HG03342 (cell line): ENCODE results near the gene LAIR1.
"Not testable (repeated sequence)": the region's sequence is repeated elsewhere in the genome, so short reads cannot be mapped to it uniquely, and the experiment has no call there.

Source experiments
- ATAC-seq: cut with Tn5 transposase; IDR thresholded peaks from one replicate; pipeline ENCODE4 v1.9.1; 2021; ENCODE audit warnings: mild to moderate bottlenecking, moderate library complexity; ENCODE audit not compliant: unreplicated experiment

The LAIR1 gene

DNA sequence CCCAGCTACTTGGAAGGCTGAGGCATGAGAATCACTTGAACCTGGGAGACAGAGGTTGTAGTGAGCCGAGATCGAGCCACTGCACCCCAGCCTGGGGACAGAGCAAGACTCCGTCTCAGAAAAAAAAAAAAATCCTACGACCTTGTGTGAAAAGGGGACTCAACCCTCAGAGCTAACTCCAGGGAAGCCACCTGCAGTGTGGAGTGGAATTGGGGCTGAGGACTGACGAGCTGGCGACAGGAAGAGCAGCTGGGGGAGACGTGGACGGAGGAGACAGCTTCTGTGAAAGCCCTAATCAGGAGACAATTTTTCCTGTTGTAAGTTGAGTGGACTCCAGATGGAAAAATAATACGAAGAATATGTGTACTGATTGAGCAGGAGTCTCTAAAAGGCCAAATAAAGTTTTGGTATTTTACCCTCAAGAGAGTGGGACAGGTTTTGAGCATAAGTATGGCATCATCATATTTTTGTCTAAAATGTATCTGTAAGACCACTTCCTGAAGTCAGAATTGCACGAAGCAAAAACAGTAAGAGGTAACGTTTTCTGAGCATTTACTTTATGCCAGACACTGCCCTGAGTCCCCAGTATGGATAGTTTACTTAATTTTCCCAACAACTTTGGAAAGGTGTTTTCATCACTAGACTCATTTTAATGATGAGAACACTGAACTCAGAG is 12.0 kb upstream of the LAIR1 start:
- no peak for ATAC-seq

DNA sequence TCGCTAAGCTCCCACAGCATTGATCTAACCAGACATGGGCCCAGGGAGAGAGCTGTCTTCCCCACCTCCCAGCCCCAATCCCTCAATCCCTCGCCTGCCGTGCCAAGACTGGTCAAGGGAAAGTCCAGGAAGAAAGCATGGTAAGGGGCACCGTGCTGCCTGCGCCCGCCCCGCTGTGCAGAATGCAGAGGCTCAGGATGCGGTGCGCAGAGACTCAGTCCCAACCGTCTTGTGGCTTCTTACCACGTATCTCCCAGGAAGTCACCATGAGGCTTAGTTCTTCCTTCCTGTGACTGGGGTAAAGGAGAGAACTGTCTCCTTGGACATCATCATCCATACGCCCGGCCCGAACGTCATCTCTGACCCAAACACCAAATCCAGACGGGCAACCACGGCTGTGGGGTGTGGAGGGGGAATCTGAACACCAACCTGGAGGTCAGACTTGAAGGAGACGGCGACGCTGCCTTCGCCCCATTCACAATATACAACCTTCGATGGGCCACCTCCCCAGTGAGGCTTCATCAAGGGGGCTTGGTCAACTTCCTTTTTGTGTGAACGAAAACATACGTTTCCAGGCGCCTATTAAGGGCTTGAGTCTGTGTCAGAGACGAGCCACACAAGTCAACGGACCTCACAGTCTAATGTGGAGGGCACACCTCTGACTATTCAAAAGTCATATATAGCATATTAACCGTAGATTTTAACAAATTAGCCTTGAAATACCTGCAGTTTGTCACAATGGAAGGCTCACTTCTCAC is 10.6 kb upstream of the LAIR1 start:
- not testable (repeated sequence) for ATAC-seq

DNA sequence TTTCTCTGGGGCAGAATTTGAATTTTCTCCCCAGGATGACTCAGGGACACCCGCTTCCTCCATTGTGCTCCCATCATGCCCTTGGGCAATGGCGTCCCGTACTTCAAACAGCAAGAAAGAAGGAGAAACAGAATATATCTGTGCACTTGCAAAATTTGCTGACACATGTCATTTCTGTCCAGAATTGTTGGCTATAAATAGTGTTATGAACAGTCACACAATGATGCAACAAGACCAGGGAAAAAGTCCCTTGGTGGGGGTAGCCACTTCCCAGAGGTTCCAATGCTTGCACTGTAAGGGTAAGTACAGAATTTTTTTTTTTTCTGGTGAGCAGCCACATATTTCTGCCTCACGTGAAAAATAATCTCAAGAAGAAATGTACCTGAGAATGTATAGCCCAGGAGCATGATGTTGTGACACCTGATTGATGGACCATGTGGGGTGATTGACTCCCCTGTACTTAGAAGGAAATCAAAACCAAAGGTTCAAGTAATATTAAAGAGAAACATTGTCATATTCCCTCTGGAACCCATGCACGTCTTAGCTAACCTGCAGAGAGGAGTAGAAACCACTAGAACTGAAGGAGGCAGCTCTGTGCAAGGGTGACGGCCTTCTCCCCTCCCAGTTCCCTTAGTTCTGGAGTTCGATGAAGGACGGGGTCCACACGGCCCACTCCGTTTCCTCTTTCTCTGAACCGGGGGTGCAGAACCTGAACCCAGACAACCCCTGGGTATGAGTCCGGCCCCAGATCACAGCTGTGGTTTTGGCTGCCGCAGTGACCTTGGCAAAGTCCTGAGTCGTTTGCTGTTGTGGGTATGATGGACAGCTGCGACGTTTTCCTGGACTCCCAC is 9.3 kb upstream of the LAIR1 start:
- ATAC-seq, result no peak

DNA sequence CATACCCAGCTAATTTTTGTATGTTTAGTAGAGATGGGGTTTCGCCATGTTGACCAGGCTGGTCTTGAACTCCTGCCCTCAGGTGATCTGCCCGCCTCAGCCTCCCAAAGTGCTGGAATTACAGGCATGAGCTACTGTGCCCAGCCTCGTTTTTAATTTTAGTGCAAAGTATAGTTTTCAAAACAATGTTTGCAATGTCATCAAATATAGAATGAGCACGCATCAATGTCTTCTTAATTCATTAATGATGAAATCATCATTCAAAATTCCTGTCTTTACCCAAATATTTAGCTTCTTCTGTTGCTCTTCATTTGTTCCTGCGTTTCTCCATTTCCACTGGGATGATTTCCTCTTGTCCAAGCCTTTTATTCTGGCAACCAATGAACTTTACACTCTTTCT is 6.7 kb upstream of the LAIR1 start:
- ATAC-seq, result not testable (repeated sequence)

DNA sequence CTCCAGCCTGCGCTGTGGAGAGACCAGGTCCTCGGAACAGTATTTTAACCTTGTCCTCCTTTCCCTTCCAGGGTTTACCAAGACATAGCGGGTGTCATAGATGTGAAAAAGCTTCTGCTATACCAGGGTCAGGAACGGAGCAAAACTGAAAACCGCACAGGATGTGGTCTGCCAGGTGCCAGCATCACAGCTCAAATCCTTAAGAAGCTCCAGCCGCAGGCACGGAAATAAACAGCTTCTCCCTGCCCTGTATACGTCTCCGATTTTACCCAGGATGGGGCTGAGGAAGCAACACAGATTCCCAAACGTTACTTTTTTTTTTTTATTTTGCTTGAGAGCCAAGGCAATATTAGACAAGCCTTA is 5.7 kb upstream of the LAIR1 start:
- not testable (repeated sequence) for ATAC-seq

DNA sequence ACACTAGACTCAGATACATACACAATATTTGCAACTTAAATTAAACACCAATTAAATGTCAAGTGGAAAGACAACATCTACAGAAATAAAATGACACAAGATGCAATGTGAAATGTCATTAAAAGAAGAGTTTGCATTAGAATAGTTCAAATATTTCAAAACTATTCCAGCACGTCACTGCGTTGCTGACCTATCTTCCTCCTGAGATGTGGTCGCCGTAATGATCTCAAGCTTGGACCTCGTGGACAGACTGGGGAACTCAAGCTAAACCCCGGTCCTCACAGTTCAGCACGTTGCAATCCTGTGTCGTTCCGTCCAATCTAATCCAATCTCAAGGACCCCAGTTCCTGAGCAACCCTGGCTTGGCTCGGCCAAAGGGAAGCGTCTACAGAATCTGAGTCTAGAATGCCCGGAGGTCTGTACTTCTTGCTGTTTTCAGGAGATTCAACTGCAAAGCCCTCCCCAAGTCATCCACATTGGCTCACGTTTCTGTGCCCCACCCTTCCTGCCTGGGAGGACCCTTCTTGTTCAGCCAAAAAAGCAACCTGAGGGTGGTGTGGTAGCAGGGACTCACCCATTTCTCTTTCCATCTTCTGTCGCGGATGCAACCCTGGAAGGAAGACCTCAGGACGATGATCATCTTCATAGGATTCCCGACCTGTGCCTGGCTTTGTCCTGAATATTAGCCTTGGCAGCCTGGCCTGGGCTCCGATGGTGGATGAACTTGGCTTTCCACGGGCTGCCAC is 5.1 kb upstream of the LAIR1 start:
- ATAC-seq, result not testable (repeated sequence)

DNA sequence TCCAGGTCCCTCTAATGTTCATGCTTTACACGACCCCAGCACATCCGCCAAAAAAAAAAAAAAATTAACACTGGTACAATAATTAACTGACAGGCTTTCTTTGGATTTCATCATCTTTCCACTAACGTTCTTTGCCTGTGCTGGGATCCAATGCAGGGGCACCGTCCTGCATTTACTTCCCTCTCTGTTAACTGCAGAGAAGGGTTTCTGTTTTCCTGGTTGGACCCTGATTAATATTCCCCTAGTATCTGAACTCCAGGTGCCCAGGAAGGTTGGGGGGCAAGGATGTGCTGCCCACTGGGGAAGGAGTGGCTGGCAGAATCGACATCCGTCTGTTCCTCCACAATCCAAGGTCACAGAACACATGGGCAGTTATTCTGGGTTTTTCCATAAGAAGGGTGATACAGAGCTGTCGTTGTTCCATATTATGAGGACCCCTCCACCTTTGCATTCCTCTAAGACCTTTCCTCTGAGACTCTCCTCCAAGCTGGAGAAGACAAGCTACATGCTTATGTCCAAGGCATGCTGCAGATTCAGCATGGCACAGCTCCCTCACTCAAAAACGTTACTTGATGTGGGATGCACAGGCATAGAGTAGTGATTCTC is 4.5 kb upstream of the LAIR1 start:
- no peak for ATAC-seq

DNA sequence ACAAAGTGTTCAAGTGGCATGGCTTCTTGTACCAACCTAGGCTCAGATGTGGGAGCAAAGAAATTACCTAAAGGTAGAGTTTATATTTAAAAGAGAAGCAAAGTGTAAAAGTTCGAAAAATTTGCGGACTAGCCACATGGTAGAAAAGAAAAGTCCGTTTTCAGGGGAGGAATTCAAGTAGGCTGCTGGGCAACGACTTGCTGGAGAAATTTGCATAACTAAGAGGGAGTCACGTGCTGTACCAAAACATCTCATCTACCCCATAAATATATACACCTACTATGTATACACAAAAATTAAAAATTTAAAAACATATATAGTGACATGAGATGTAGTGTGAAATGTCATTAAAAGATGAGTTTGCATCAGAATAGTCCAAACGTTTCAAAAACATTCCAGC is 2.1 kb upstream of the LAIR1 start:
- ATAC-seq, result no peak

DNA sequence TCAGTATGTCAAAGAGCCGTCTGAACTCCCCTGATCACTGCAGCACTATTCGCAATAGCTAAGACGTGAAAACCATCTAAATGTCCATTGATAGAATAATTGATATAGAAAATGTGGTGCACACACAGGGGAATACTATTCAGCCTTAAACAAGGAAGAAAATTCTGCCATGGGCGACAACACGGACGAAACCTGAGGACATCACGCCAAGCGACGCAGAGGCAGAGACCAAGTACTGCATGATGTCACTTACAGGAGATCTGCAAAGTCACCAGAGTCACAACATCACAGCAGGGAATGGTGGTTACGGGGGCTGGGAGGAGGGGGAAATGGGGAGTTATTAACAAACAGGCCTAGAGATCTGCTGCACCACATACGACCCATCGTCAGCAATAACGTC is 1.1 kb upstream of the LAIR1 start:
- not testable (repeated sequence) for ATAC-seq

DNA sequence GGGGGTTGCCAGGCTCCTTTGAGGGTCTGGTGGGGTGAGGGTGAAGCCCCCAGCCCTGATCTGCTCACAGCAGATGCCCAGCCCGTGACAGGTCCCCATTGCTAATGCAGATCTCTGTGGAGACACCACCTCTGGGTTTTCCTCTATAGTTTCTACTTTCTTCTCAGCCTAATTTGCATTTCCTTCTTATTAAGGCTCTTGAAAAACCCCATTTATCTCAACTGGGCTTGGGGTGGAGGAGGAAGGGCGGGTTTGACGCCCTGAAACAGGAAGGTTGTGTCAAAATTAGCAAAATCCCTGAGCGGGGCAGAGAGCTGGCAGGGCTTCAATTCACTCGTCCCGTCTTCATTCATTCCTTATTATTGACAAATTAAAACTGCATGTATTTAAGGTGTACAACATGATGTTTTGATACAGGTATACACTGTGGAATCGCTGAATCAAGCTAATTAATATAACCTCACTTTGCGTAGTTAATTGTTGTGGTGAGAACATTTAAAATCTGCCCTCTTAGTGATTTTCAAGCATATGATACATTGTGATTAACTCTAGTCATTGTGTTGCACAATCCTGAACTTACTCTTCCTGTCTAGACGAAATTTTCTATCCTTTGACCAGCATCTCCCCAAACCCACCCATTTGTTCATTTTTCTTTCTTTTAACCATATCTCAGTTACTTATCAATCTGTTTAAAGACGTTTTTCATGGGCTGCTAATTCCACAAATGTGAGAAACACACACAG is 2.9 kb downstream of the LAIR1 start:
- not testable (repeated sequence) for ATAC-seq

DNA sequence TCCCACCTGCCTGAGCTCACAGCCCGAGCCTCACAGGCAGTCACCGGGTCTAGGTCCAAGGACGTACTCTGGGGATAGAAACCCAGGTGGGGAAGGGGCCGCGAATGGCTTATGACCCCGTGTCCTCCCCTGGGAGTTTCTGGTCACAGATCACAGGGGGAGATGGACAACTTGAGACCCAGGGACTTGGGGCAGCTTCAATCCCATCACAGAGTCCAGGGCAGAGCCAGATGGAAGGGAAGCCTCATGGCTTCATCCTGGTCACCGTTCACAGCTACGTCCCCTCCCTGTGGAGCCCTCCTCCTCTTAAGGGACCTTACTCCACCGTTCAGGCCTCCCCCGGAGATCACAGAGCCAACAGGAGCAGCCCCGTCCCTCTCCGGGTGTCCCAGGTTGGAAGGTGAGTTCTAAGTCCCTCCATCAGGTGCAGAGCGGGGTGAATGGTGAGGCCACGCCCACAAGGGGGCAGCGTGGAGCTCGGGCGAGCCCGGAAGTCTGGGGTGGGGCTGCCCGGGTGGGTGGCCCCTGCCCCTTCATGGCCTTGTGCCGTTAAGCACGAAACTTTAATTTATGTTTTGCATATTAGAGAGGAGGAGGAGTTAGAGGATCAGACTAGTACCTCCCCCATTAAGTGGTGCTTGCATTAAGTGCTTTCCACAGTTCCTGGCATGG is 5.4 kb downstream of the LAIR1 start:
- peak; percentile 67 for ATAC-seq

DNA sequence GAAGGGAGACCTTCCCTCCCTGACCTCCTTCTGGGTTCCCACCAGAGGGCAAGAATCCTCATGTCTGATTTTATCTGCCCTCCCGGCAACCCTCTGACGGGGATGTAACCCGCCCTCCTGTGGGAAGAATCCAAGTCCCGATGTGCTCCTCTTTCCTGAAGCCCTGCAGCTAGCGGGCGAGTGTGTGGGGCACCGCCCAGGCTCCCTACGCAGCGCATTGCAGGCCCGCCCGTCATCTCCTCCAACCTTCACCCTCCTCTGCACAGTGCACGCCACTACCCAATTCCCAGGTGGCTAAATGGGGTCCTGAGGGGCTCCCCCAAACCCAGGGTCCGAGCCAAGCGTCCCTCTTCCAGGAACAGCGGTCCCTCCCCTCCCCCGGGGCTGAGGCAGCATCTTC is 7.3 kb downstream of the LAIR1 start:
- ATAC-seq, result no peak

DNA sequence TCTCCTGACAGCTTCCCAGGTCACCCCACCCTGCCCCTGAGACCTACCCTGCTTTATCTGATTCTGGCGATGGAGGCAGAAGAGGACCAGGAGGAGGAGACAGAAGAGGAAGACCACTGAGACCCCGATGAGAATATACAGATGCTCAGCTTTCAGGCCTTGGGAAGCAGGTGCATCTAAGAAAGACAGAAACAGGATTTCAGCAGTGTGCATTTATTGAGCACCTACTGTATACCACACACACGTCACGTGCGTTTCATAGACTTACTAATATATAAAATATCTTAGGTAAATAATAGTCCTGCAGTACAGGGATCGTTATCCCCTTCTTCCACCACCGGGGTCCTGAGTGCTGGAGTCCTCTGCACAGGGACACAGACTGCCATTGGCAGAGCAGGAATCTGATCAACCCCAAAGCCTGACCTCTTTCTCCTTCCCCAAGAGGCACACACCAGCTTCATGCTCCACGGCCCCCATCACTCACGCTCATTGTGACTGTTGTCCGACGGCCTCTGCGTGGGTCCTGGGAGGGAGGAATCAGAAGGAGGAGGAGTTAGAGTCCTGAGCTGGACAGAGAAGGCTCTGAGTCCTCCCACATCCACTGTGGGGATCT is 8.2 kb downstream of the LAIR1 start:
- ATAC-seq, result no peak

DNA sequence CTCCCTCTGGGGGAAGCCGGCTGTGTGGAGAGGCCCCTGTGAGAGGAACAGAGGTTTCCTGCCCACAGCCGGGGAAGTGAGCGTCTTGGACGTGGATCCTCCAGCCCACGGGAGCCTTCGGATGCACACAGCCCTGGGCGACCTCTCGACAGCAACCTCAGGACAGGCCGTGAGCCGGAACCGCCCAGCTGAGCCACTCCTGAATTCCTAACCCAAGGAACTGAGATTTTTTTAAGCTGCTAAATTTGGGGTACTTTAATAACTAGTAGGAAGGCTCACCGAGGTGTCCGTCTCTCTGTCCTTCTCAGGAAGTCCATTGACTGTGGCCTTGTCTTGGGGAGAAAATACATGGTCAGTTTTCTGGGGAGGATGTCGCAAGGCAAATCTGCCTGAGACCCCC is 9.1 kb downstream of the LAIR1 start:
- no peak for ATAC-seq

DNA sequence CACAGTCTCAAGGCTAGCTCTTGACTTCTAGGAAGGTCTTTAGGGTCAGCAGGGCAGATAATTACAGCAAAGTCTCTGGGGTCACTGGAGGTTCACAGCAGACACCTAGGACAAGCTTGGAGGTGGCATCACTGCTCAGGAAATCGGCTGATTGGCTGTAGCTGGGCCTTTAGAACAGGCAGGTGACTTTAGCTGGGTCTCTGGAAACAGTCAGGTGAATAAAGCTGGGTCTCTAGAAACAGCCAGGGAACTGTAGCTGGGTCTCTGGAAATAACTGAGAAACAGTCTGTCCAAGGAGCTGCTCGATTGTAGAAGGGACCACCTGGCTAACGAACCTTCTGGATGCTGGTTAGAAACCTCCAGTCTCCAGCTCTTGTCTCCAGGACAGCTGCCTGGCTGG is 10.0 kb downstream of the LAIR1 start:
- no peak for ATAC-seq

DNA sequence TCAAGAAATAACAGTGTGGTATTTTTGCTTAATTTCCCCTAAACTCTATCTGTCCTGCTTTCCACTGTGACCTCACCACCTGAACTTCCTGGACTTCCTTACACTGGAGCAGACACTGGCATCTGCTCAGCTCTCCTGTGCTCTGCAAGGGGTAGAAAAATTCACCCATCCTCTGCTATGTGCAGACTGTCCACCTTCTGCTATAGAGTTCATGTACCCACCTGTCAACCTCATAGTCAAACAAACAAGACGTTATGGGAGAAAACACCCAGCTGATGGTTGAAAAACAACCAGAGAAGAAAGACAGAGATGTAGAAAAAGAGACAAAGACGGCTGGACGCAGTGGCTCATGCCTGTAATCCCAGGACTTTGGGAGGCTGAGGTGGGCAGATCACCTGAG is 12.2 kb downstream of the LAIR1 start:
- ATAC-seq, result no peak

DNA sequence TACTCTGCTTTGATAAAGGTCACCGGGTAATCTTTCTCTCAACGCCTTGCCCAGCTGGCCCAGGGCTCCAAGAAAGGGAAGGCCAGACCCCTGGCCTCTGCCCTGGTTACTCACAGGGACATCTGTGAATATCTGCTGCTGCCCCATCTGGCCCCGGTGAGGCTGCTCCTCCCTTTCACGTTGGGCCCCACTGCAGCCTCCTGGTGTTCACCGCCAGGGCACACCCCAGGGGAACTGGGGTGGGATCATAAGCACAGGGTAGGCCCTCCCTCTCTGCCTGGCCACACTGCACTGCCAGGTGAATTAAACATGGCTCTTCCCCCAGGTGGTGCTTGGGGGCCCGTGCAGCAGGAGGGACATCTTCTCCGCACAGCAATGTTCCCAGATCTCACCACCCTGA is 12.7 kb downstream of the LAIR1 start:
- no peak for ATAC-seq

DNA sequence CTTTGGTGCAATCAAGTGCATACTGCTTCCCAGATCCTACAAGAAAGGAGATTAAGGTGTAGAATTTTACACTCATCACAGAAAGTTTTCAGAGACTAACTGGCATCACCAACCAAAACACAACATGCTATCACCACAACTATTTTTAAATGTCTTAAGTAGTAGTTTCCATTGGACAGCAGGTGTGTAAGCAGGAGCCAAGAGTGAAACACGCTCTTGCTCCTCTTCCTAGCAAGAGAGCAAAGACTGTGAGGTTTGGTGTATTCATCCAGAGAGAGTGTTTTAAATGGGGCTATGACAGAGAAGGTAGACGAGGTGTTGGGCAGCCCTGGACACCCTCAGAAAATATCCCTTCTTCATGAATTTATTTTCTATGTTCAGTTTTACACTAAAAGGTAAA is 13.3 kb downstream of the LAIR1 start:
- ATAC-seq, result no peak

DNA sequence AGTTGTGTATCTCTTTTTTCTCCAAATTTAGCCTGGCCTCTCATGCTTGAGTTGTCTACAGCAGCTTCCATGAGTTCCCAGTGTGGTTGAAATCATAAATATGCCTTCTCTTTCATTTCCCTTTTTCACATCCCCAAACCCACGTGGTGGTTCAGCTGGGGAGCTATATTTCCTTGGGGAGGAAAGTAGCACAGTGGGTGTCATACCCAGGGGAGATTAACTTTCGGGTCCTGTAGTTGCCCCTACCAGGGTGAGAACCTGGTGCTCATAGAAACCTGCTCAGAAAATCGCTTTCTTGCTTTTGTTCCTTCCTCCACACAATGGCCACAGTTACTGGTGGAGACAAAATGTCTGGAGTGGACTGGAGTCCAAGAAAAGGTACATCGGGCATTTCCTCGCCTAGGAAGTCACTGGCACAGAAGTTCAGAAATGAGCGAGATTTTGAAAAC is 18.8 kb downstream of the LAIR1 start:
- no peak for ATAC-seq
